Chondrocyte (in vitro differentiated cells): ENCODE results near the gene MYCL. TPM values are rescaled to one million over a fixed set of nuclear protein-coding genes. Genes with fewer than 3 reads are reported as not detected.

Experiments
- DNase-seq: peaks from one replicate; pipeline ENCODE4 v3.0.0; 2021; ENCODE audit warnings: mixed read lengths, low spot score
- H3K27ac Mint-ChIP-seq: one replicate; pipeline ENCODE4 v1.8.0; 2021; ENCODE audit warnings: mild to moderate bottlenecking, moderate library complexity, mixed read lengths; ENCODE audit not compliant: unreplicated experiment
- H3K27me3 Mint-ChIP-seq: 2 replicates; pipeline ENCODE4 v1.8.0; 2021; ENCODE audit warnings: low read depth, mixed read lengths
- H3K36me3 Mint-ChIP-seq: 2 replicates; pipeline ENCODE4 v1.8.0; 2021; ENCODE audit warnings: low read depth, mixed read lengths
- H3K4me1 Mint-ChIP-seq: 2 replicates; pipeline ENCODE4 v1.8.0; 2021; ENCODE audit warnings: low read depth, mild to moderate bottlenecking, mixed read lengths
- H3K4me3 Mint-ChIP-seq: one replicate; pipeline ENCODE4 v1.8.0; 2021; ENCODE audit warnings: mild to moderate bottlenecking, moderate library complexity, mixed read lengths; ENCODE audit not compliant: unreplicated experiment
- H3K9me3 Mint-ChIP-seq: 2 replicates; pipeline ENCODE4 v1.8.0; 2021; ENCODE audit warnings: low read depth, mixed read lengths
- long read RNA-seq: library from polyadenylated mRNA; stranded (forward); transcript quantifications from one replicate; pipeline ENCODE4 v2.0.0, GENCODE V29; 2021
- total RNA-seq: library from RNA; stranded (reverse); gene quantifications from 3 replicates; pipeline ENCODE4 v1.2.1, GENCODE V29; 2021
- TF ChIP-seq, protein P1 (sequence below): fragments of 200-600 bp; sonication (generic); IDR thresholded peaks from 2 replicates; pipeline ENCODE4 v1.5.0; 2021; ENCODE audit warnings: antibody characterized with exemption, mild to moderate bottlenecking, moderate library complexity

The MYCL gene
- 0.29 to 0.62 TPM (median 0.47 TPM) in 3 replicates for total RNA-seq
- long read RNA-seq = 0 reads

DNA sequence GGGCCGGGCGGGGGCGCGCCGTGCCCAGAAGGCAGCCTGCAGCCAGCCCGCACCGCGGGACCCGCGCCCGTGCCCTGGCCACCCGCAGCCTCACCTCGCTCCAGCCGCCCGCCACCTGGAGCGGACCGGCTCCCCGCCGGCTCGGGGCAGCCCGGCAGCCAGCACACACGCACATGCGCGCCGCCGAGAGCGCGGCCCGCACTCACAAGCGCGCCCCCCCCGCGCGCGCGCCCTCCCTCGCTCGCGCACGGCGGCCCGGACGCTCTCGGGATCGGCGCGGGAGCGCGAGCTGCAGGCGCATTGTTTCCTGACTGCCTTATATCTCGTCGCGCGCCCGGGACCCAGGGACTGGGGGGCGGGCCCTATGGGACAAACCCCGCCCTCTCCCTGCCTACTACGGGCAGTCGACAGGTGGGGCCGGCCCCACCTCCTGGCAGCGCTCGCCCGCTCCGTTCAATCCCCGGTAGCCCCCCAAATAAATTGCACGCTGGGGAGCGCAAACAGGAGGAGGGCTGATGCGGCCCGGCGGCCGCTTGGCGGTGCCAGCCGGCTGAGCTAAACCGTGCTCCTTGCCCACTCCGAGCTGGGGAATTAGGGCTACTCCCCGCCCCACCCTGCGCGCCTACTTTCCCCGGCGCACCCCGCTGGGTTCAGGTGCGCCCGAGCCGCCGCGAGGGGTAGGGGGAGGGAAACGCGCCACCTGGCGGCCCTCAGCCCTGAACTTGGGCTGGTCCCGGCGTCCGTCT, at the start of gene MYCL:
Gene MYCL (minus strand): TSS at position 204 of the 746 bp plus-strand sequence. CDS start 483 bp downstream, outside the sequence.
- Mint-ChIP-seq H3K4me3 (peak within 1 kb of the TSS; percentile 65), H3K27ac (no peak within 1 kb of the TSS), H3K36me3 (no peaks in the 10 kb centered on the region), H3K9me3 (no peaks in the 10 kb centered on the region), H3K27me3 (peaks cover 46% of the 10 kb centered on the region), H3K4me1 (peaks cover 13% of the 10 kb centered on the region)
- TF ChIP-seq, protein P1, sequence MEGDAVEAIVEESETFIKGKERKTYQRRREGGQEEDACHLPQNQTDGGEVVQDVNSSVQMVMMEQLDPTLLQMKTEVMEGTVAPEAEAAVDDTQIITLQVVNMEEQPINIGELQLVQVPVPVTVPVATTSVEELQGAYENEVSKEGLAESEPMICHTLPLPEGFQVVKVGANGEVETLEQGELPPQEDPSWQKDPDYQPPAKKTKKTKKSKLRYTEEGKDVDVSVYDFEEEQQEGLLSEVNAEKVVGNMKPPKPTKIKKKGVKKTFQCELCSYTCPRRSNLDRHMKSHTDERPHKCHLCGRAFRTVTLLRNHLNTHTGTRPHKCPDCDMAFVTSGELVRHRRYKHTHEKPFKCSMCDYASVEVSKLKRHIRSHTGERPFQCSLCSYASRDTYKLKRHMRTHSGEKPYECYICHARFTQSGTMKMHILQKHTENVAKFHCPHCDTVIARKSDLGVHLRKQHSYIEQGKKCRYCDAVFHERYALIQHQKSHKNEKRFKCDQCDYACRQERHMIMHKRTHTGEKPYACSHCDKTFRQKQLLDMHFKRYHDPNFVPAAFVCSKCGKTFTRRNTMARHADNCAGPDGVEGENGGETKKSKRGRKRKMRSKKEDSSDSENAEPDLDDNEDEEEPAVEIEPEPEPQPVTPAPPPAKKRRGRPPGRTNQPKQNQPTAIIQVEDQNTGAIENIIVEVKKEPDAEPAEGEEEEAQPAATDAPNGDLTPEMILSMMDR = peak; percentile 88
- DNase-seq = no peak

DNA sequence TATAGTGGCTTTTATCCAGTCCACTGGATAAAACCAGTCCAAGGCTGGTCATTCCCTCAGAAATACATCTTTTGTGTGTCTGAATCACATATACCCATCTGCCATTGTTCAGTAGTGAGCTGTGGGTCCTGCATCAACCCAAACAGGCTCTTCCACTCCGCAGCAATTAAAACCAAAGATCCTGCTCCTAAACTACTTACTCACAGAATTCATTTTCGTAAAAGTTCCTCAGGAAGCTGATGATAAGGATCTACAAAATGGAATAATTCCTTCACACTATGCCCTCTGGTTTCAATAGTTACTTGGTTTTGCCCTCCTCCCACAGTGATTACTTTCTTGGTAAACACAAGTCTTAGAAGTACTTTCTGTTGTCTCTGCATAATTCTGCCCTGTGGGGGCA, 48.2 kb upstream of the MYCL start:
- Mint-ChIP-seq H3K27me3 (peaks cover 3% of the 10 kb centered on the region), H3K4me3 (no peak overlapping the region), H3K4me1 (peaks cover 10% of the 10 kb centered on the region), H3K36me3 (no peaks in the 10 kb centered on the region), H3K9me3 (no peaks in the 10 kb centered on the region), H3K27ac (no peak overlapping the region)
- TF ChIP-seq, protein P1 = no peak
- DNase-seq = no peak

GRCh38 chr1:39947260-39947659, 45.5 kb upstream of the MYCL start:
- no peaks in the 10 kb centered on the region for H3K4me1 Mint-ChIP-seq
- TF ChIP-seq, protein P1 = no peak
- no peak overlapping the region for H3K4me3 Mint-ChIP-seq
- DNase-seq = no peak
- peaks cover 7% of the 10 kb centered on the region for H3K27me3 Mint-ChIP-seq
- no peak overlapping the region for H3K27ac Mint-ChIP-seq
- H3K9me3 Mint-ChIP-seq = no peaks in the 10 kb centered on the region
- no peaks in the 10 kb centered on the region for H3K36me3 Mint-ChIP-seq

DNA sequence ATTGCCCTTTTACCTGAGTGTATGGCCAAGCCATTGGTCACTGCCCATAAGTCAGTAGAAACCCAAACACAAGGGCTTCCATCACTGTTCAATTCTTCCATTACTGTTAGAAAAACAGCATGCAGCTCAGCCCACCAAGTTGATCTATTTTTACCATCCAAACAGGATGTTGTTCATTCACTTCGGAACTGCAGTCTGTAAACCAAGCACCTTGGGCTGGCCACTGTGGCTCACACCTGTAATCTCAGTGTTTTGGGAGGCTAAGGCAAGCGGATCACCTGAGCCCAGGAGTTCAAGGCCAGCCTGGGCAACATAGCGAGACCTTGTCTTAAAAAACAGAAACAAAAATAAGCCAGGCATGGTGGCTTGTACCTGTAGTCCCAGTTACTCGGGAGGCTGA, 44.5 kb upstream of the MYCL start:
- no peaks in the 10 kb centered on the region for H3K4me1 Mint-ChIP-seq
- H3K27me3 Mint-ChIP-seq = peaks cover 9% of the 10 kb centered on the region
- no peaks in the 10 kb centered on the region for H3K9me3 Mint-ChIP-seq
- no peak overlapping the region for H3K4me3 Mint-ChIP-seq
- TF ChIP-seq, protein P1 = no peak
- H3K36me3 Mint-ChIP-seq = no peaks in the 10 kb centered on the region
- no peak overlapping the region for H3K27ac Mint-ChIP-seq
- no peak for DNase-seq

DNA sequence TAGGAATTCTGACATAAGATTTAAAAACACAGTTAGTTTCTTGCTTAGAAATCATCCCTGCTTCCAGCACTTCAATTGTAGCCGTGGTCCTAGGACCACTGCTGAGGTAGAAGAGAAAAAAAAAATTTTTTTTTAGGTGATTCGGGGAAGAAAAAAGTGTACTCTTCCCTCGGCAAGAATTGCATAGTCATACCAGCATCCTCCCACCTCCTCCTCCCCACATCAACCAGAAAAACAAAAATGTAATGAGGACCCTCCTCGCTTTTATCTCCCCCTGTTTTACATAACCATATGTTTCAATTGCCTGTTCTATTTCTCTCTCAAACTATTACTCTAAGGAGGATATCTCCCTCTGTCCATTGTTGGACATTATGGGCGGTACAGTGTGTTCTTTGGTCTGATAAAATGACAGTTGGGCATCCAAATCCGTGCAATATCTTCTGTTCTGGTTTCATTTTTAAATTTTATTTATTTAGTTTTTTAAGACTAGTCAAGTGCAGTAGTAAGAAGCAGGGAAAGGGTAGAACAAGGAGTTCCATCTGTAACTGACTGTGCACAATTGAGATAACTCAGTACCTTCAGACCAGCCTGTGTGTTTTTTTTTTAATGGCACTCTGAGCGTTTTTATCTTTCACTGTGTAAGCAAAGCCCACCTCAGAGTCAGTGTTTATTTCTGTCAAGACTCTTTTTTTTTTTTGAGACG, 42.8 kb upstream of the MYCL start:
- no peak overlapping the region for H3K27ac Mint-ChIP-seq

More for the DNA sequence above, 42.8 kb upstream of the MYCL start:
- TF ChIP-seq, protein P1 = no peak
- Mint-ChIP-seq H3K9me3 (no peaks in the 10 kb centered on the region), H3K4me3 (no peak overlapping the region), H3K4me1 (no peaks in the 10 kb centered on the region), H3K27me3 (peaks cover 9% of the 10 kb centered on the region), H3K36me3 (no peaks in the 10 kb centered on the region)
- DNase-seq = no peak
